GM21619 (cell line): ENCODE data around the gene SERPINA6.
"Not testable (repeated sequence)": the region's sequence is repeated elsewhere in the genome, so short reads cannot be mapped to it uniquely, and the experiment has no call there.

ENCODE experiments used
- ATAC-seq: cut with Tn5 transposase; IDR thresholded peaks from one replicate; pipeline ENCODE4 v1.9.1; 2021; ENCODE audit not compliant: unreplicated experiment

Gene SERPINA6

GRCh38 chr14:94329857-94330256 is 6.7 kb upstream of the SERPINA6 start:
- no peak for ATAC-seq

- ATAC-seq = no peak
Observed at GRCh38 chr14:94328196-94328595, 5.1 kb upstream of the SERPINA6 start.

GRCh38 chr14:94321421-94322271 is 1.5 kb downstream of the SERPINA6 start:
- no peak for ATAC-seq

- ATAC-seq = no peak
Observed at GRCh38 chr14:94320243-94320642, 2.9 kb downstream of the SERPINA6 start.

DNA sequence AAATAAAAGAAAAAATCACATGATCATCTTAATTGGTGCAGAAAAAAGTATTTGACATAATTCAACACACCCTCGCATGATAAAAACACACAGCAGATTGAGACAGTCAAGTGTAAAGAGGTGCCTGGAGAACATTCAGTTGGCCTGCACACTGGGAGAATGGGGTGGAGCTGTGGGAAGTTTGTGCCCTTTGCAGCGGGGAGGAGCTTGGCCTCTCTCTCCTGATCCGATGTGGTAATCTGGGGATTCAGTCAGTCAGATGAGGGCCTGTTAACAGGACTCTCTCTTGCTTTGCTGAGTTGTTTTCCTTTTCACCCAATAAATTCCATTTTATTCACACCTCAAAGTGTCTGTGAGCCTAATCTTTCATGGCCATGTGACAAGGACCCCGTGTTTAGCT is 5.9 kb downstream of the SERPINA6 start:
- no peak for ATAC-seq

DNA sequence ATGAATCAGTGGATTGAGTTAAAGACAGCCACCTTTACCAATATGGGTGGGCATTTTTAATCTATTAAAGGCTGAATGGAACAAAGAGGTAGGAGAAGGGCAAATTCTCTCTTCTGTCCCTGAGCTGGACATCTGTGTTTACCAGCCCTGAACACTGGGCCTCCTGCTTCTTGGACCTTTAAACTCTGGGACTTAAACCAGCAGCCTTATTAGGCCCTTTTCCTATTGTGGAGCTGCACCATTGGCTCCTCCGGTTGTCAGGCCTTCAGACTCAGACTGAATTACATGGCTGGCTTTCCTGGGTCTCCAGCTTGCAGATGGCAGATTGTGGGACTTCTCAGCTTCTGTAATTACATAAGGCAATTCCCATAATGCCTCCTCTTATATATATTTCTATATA is 6.4 kb downstream of the SERPINA6 start:
- ATAC-seq = no peak

DNA sequence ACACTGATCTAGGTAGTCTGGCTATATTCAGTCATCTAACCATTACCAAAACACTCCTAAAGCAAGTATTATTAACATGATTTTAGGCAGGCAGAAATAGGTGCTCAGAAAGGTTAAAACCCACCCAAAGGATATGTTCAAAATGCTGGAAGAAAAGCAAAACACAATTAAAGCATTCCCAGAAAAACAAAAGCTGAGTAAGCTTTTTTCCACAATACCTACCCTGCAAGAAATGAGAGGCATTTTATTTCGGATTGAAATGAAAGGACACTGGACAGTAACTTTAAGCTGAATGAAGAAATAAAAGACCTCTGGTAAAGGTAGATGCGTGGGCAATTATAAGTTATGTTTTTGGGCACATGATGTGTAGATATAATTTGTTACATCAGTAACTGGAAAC is 8.2 kb downstream of the SERPINA6 start:
- ATAC-seq = no peak

GRCh38 chr14:94313991-94314655 is 9.0 kb downstream of the SERPINA6 start:
- no peak for ATAC-seq

- ATAC-seq = no peak
Observed at GRCh38 chr14:94312481-94313246, 10.5 kb downstream of the SERPINA6 start.

DNA sequence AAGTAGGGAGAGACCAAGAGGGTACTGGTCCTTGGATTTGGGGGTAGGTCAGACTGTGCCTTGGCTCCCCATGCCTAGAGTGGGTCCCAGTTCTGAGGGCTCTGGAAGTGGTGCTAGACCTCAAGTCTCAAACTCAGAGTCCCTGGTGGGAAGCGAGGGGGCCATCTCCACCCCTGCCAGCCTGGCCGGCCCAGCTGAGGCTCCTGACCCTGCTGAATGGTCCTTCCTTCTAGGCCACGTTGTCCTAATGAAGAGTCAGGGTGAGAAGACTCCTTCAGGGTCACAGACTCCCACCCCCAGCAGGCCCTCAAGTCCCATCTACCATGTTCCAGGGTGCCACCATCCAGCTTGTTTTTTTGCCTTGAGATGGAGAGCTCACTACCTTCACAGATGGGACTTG is 12.9 kb downstream of the SERPINA6 start:
- no peak for ATAC-seq

GRCh38 chr14:94309721-94310120 is 13.4 kb downstream of the SERPINA6 start:
- no peak for ATAC-seq

DNA sequence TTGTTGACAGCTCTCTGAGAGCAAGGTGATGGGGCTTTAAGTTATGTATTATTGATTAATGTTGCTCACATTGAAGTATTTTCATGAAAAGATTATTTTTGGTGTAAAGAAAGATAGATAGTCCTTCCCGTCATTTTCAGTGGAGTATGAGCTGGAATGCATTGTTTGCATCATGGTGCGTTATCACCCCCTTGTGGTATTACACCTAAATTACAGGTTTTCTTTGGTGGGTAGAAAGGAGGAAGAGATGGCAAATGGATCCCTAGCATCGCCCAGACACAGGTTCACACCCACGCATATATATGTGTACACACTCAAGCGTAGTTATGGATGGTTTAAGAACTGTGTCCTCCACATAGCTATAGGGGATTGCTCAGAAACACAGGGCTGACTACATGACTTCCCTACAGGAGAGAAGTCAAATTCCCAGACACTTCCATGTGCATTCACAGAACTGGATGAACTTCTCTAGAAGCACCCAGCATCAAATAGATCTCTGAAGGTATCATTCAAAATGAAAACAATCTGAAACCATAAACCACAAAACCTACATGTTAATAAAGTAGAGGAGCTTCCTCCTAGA is 15.6 kb downstream of the SERPINA6 start:
- no peak for ATAC-seq

DNA sequence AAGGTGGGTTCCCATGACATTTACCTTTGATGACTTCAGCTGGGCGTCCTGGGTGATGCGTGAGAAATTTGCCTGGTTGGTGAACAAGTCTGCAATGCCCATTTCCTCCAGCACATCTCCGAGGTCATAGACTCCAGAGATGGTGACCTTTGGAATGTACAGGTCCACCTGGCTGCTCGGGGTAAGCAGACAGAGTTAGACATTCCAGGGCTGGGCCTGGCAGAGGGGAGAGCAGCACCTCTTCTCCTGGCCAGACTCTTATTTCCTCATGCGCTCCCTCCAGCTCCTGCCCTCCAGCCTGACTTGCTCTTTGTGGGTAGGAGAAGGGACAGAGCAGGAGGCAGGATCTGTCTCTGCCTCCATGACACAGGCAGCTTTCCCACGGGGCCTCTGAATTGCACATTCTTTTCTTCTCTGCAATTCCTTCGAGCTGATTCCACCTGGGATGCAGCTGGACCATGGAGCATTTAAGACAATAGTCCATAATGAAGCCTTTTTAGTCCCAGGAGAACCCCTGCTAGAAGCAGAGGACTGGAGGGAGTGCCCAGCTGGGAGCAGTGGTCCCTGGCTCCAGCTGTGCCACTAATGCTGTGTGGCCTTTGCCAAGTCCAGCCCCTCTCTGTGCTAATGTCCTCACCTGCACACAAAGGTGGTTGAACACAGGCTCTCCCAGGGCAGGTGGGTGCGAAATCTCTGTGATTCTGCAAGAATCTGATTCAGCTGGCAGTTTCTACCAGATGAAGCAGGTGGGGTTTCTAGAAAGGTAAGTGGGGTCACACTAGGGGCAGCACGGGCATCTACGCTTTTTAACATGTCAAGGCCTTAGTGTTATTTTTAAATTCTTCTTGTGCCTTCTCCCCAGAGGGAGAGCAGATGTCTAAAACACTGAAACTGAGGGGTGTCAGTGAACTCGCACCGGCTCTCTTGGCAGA is 16.8 kb downstream of the SERPINA6 start:
- no peak for ATAC-seq

- no peak for ATAC-seq
Observed at GRCh38 chr14:94305620-94306019, 17.5 kb downstream of the SERPINA6 start.

DNA sequence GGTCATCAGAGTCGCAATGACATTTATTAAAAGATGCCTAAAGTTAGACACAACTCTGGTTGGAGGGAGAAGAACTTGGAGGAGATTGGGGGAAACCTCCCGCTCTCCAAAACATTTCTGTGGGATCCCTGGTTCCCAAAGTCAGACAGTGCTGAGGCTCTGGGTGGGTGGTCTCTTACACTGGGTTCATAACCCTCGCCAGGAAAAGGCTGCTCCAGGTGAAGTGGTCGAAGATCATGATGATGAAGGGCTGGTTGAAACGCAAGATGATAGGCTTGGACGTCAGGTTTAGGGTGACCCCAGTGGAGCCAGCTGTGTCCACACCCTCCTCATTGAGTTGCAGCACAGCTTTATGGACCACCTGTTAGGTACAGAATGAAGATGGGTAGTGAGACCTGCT is 18.9 kb downstream of the SERPINA6 start:
- no peak for ATAC-seq

GRCh38 chr14:94303111-94303510 is 20.0 kb downstream of the SERPINA6 start:
- ATAC-seq = no peak

- ATAC-seq = no peak
Observed at GRCh38 chr14:94298130-94298529, 25.0 kb downstream of the SERPINA6 start.

- not testable (repeated sequence) for ATAC-seq
Observed at GRCh38 chr14:94296181-94296545, 27.0 kb downstream of the SERPINA6 start.

DNA sequence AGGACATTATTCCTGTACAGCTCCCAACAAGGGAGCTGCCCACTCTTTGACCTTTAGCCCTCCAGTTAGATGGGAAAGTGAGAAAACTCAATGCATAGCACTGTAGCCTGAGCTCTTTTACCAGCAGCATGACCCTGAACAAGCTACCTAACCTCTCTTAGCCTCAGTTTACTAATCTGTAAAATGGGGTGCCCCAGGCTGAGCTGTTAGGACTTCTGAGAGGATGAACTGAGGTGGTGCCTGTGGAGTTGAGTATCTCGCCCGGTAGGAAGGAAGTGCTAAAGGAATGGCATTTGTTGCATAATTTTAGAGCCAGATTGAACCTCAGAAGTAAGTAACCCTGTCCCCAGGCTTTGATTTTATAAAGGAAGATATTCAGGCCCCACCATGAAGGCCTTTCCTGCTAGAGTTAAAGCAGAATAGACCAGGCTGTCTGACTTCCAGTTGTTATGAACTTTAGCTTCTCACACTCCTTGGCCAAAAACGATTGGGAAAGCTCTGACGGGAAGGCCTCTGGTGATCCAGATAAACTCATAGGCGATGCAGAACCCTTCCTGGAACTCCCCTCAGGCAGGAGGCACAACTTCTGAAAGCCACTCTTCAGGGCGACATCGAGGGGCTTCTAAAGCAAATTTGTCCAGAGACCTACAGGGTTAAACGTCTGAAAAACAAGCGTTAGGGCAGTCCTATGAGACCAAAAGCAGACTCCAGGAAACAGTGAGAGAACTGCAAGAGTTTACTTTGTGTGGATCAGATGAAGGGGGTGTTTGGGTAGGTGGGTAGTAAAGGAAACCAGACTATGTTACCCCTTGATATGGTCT is 27.6 kb downstream of the SERPINA6 start:
- no peak for ATAC-seq

DNA sequence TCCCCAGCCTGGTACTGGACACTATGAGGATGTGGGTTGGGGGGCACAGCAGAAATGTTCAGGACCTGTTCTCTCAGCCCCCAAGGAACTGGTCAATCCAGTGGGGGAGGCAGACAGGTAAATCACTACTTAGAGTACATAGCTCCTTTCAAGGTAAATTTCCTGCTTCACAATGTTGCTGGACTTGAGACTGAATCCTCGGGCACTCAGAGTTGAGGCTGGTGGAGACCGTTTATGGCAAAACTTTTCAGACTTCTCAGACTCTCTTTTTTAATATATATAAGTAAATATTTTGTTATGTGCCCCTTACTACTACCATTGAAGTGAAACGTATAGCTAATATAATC is 29.6 kb downstream of the SERPINA6 start:
- ATAC-seq = no peak
